ENCODE measurements around the gene DUOX1. TPM values are rescaled to one million over a fixed set of nuclear protein-coding genes. Genes with fewer than 3 reads are reported as not detected.

The DUOX1 gene
- total and polyA plus RNA-seq, 2 donors (not counting 3 experiments of a cell fraction or from before 2014, with no cell fraction given), result not detected

DNA sequence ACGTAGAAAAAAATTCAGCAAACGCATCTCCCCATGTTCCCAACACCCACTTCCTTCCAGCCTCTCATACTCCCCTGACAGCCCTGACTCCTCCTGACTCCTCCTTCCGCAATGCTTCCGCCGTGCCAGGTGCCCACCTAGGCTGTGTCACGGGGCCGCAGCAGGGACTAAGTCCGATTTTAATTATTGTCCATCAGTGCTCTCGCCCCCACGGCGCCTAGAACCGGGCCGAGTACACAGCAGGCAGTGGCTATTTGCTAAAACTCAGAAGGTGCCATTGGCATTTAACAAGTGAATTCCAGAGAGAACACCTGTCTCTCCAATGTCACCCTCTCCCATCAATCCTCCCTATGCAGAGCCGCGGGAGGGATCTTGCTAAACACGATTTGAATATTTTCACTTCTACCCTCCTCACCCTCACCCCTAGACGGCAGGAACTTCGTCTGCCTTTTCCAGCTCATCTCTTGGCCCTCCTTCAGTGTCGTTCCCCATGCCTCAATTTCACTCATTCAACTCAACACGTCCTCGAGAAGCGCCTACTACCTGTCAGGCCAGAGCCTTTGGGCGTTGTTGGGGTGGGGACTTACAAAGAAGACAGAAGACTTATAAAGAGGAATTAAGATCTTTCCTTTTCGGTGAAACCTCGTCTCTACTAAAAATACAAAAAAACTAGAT is 69.5 kb downstream of the DUOX1 start:
- ChIA-PET CTCF (interaction anchor here (1.0 to 8.9 kb wide), 6 partner anchors 19 to 415 kb away, joined by 3 to 98 read pairs (median 4); no protein-coding TSS in a partner anchor), POLR2A (interaction anchor here (1.9 kb wide), 1 partner anchor 11 kb away, joined by 7 read pairs; the partner anchor contains the start of gene SHF)
- Histone ChIP-seq H3K4me2 (ENCODE audit: insufficient read depth, low read length) (peak overlapping the region; percentile 56), H3K27me3 (ENCODE audit: control insufficient read depth in 2 of 2, insufficient read depth in 2 of 2, low read length in 2 of 2) (peaks cover 7 to 12% of the 10 kb centered on the region in 2 experiments), H3K9me1 (replicated peaks; ENCODE audit: control insufficient read depth, extremely low read depth, insufficient read depth, low read length) (no peaks in the 10 kb centered on the region), H3K4me1 (ENCODE audit: control insufficient read depth, extremely low read depth, insufficient read depth, low read length) (peaks cover 8% of the 10 kb centered on the region), H3K36me3 (ENCODE audit: control insufficient read depth in 2 of 2, extremely low read depth in 1 of 2, insufficient read depth in 2 of 2, low read length in 2 of 2) (no peaks in the 10 kb centered on the region), H3K9ac (replicated peaks; ENCODE audit: extremely low read depth, insufficient read depth, low read length) (peak overlapping the region; percentile 68), H2AFZ (ENCODE audit: low read depth, low read length) (peak overlapping the region; percentile 76), H3K27ac (ENCODE audit: insufficient read depth, low read depth, low read length) (peak overlapping the region; percentile 14), H3K9me3 (replicated peaks; ENCODE audit: control insufficient read depth, insufficient read depth, low read length) (no peaks in the 10 kb centered on the region), H4K20me1 (replicated peaks; ENCODE audit: control insufficient read depth, extremely low read depth, insufficient read depth, low read length) (no peaks in the 10 kb centered on the region), H3K79me2 (ENCODE audit: control insufficient read depth, insufficient read depth, low read length) (no peaks in the 10 kb centered on the region), H3K4me3 (replicated peaks in 1 of 3; ENCODE audit: insufficient read depth in 1 of 3, low read depth in 1 of 3, low read length in 3 of 3) (peak overlapping the region; percentile 47 to 71 (median 68))
- dilution Hi-C loops (cut with MboI; ENCODE audit: extremely low pct_ligation_motif_present, low sequenced_read_pairs), result no loop called here
- TF ChIP-seq EZH2 (IDR thresholded peaks at IDR 0.05; ENCODE audit: borderline replicate concordance, low read depth, low read length, severe bottlenecking) (no peak), POLR2A (IDR thresholded peaks at IDR 0.05; ENCODE audit: low read depth, low read length) (no peak), MYC (IDR thresholded peaks at IDR 0.05; ENCODE audit: low read depth, low read length) (no peak), FOS (IDR thresholded peaks at IDR 0.05; ENCODE audit: borderline replicate concordance, insufficient read depth, low read length) (no peak), JUN (IDR thresholded peaks at IDR 0.05; ENCODE audit: borderline replicate concordance, insufficient read depth, insufficient read length, low read depth) (no peak), GATA2 (IDR thresholded peaks at IDR 0.05; ENCODE audit: insufficient read depth, insufficient read length, low read depth, low read length) (no peak), POLR2AphosphoS5 (IDR thresholded peaks at IDR 0.05; ENCODE audit: insufficient read depth, low read depth, low read length) (no peak)
- TF ChIP-seq, protein P1, sequence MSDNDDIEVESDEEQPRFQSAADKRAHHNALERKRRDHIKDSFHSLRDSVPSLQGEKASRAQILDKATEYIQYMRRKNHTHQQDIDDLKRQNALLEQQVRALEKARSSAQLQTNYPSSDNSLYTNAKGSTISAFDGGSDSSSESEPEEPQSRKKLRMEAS (IDR thresholded peaks at IDR 0.05; ENCODE audit: insufficient read depth, insufficient read length), result no peak
- TF ChIP-seq, protein P2, sequence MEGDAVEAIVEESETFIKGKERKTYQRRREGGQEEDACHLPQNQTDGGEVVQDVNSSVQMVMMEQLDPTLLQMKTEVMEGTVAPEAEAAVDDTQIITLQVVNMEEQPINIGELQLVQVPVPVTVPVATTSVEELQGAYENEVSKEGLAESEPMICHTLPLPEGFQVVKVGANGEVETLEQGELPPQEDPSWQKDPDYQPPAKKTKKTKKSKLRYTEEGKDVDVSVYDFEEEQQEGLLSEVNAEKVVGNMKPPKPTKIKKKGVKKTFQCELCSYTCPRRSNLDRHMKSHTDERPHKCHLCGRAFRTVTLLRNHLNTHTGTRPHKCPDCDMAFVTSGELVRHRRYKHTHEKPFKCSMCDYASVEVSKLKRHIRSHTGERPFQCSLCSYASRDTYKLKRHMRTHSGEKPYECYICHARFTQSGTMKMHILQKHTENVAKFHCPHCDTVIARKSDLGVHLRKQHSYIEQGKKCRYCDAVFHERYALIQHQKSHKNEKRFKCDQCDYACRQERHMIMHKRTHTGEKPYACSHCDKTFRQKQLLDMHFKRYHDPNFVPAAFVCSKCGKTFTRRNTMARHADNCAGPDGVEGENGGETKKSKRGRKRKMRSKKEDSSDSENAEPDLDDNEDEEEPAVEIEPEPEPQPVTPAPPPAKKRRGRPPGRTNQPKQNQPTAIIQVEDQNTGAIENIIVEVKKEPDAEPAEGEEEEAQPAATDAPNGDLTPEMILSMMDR (IDR thresholded peaks at IDR 0.05; ENCODE audit: extremely low read depth in 1 of 2, insufficient read depth in 1 of 2, low read depth in 1 of 2, low read length in 2 of 2), result no peak
- intact Hi-C loops (cut with micrococcal nuclease), result loop anchor here (2.0 to 10.0 kb wide), 3 partner anchors 80 to 484 kb away; partner anchors contain the start of genes B2M and PATL2
- no TSS peak for BruUV-seq (replicated peaks)
- FAIRE-seq, result no peak
- DNase-seq (ENCODE audit: low read depth, low spot score), result peak; percentile 44
